NCI-H2196 treated with DMSO at 0.1 percent for 48 hours (cell line): ENCODE measurements around the gene REC8.

Experiments used
- DNase-seq: peaks from one replicate; lab custom pipeline; 2025; ENCODE audit not compliant: unreplicated experiment; lab: John Stamatoyannopoulos, UW

Gene REC8, protein sequence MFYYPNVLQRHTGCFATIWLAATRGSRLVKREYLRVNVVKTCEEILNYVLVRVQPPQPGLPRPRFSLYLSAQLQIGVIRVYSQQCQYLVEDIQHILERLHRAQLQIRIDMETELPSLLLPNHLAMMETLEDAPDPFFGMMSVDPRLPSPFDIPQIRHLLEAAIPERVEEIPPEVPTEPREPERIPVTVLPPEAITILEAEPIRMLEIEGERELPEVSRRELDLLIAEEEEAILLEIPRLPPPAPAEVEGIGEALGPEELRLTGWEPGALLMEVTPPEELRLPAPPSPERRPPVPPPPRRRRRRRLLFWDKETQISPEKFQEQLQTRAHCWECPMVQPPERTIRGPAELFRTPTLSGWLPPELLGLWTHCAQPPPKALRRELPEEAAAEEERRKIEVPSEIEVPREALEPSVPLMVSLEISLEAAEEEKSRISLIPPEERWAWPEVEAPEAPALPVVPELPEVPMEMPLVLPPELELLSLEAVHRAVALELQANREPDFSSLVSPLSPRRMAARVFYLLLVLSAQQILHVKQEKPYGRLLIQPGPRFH

DNA sequence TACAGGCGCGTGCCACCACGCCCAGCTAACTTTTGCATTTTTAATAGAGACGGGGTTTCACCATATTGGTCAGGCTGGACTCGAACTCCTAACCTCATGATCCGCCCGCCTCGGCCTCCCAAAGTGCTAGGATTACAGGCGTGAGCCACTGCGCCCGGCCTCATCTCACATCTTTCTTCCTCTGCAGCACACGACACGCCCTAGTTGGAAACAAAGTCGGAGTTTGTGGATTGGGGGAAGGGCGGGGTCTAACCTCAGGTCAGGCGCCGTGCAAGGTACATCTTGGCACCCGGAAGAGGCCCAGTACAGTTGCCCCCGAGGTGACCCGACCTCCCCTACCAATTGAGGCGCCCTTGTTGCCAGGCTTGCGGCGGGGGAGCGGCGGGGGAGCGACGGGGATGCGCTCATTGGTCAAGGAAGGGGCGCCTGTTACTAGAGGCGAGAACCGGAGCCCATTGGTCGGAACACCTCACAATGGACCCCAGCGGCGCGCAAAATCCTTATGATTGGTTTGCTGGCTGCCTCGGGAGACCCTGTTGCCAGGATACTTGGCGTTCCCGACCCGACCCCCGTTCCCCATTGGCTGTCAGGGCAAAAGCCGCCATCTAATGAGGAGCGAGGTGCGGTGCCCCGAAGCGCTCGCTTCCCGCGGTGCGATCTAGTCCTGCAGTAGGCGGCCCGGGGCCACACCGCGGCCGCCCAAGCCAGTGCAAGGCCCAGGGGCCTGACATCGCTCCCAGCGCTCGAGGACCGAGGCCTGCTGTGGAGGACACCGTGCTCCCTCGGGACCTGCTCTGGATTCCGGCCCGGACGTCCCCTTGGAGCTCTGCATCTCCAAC, at the start of gene REC8:
TSS of gene REC8 (plus strand) at position 659 of the 839 bp plus-strand sequence. CDS start 473 bp downstream, outside the sequence.
- no peak for DNase-seq

GRCh38 chr14:24122416-24122815, 49.5 kb upstream of the REC8 start:
- DNase-seq: no peak

DNA sequence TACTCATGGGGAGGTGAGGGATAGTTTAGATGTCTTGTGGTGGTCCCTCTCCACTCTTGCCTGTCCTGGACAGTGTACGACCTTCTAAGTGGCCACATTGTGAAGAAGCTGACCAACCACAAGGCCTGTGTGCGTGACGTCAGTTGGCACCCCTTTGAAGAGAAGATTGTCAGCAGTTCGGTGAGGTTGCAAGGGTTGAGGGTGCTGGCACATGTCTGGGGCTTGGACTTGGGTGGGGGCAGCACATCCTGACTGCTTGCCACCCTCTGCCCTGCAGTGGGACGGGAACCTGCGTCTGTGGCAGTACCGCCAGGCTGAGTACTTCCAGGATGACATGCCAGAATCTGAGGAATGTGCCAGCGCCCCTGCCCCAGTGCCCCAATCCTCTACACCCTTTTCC, 49.0 kb upstream of the REC8 start:
- DNase-seq: no peak

DNA sequence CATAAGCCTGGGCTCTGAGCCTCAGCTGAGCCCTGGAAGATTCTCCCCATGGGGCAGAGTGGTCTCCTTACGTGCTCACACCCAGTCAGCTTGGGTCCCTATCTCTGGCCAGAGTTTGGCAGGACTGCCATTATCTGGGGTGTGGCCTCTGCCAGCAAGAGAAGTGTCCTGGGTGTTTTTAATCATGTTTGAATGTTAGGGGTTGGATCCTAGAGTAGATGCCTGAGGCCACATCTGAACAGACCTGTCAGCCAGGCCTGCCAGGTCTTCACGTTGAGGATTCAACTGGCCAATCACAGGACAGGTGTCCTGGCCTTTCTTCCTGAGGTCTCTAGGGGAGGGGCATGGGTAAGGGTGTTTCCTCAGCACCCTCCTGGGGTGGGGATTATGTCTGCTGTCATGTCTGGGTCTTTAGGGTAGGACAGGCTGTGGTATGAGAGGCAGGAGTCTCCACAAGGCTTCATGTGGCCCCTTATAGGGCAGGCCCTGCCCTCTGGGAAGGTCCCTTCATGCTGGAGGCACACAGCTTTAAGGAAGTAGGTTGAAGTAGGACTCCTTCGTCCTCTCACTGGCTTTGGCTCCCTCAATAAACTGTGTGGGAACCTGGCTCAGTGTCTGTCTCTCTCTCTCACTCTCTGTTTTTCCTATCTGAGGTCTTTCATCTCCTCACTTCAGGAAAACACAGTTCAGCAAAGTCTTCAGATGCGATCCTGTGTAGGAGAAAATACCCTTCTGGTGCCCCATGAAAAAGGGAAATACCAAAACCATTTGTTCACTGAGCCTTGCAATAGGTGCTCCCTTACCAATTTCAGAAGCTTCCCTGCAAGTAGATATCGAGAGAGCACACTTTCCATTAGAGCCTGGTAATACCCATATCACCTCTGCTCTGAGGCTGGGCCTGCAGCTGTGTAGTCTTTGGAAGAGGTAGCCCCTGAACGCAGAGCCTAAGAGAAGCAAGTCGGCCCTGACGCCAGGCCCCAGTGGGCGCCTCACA, 48.2 kb upstream of the REC8 start:
- DNase-seq: no peak

GRCh38 chr14:24126939-24127338, 44.9 kb upstream of the REC8 start:
- DNase-seq: no peak

DNA sequence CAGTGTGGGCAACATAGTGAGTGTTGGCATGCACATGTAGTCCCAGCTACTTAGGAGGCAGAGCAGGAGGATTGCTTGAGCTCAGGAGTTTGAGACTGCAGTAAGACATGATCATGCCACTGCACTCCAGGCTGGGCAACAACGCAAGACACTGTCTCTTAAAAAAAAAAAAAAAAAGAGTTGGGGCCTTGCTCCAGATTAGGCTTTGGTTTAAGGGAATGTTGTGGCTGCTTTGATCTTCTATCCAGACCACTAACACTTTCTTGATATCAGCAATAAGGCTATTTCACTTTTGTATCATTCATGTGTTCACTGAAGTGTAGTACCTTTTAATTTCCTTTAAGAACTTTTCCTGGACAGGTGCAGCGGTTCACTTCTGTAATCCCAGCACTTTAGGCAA, 44.2 kb upstream of the REC8 start:
- no peak for DNase-seq

DNA sequence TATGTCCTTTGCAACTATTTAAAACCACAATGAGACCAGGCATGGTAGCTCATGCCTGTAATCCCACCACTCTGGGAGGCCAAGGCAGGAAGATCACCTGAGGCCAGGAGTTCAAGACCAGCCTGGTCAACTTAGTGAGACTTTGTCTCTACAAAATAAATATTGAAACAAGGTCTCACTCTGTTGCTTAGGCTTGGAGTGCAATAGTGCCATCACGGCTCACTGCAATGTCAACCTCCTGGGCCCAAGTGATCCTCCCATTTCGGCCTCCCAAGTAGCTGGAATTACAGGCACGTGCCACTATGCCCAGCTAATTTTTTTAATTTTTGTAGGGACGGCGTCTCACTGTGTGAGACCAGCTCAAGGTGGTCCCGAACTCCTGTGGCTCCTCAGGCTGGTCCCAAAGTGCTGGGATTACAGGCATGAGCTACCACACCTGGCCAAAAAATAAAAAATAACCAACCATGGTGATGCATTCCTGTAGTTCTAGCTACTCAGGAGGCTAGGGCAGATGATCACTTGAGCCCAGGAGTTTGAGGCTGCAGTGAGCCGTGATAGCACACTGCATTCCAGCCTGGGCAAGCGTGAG, 42.4 kb upstream of the REC8 start:
- DNase-seq: no peak

- DNase-seq: no peak
These were observed 41.5 kb upstream of the REC8 start, which contains the start of gene FITM1 for GRCh38 chr14:24130380-24130716. Gene FITM1, plus strand, starts transcription at chr14:24130659. Its CDS starts 905 bp downstream, at chr14:24131564.

- DNase-seq: no peak
These were observed 40.9 kb upstream of the REC8 start for GRCh38 chr14:24130717-24131548.

GRCh38 chr14:24131549-24131966, 40.3 kb upstream of the REC8 start:
- DNase-seq: no peak

- DNase-seq: peak; percentile 92
These were observed 39.7 kb upstream of the REC8 start for GRCh38 chr14:24132061-24132685.

DNA sequence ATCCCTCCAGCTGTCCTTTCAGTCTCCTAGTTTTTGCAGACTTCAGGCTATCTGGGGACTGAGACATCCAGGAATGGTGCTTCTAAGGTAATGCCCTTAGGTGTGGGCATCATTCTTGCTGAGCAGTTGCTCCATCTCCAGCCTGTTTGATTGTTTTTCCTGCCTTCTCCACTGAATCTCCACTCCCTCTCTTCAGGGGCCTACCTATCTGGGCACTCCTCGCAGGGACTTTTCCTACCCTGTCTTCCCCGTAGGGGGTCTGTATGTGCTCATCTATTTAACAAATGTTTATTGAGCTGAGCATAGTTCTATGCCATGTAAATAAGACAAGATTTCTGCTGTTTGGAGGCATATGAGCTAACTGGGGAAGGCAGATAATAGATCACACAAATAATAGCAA, 38.9 kb upstream of the REC8 start:
- no peak for DNase-seq

DNA sequence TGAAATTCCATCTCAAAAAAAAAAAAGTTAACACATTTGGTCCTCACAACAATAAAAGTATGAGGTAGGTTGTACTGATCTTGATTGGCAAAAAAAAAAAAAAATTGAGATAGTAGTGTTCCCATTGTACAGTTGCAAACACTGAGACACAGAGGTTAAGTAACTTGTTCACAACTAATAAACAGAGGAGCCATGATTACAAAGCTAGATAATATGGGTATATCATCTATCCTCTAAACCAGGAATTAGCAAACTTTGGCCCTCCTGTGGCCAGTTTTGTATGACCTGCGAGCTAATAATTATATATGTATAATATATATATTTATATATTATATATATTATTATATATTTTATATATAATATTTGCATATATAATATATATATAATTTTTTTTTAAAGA, 38.1 kb upstream of the REC8 start:
- no peak for DNase-seq

DNA sequence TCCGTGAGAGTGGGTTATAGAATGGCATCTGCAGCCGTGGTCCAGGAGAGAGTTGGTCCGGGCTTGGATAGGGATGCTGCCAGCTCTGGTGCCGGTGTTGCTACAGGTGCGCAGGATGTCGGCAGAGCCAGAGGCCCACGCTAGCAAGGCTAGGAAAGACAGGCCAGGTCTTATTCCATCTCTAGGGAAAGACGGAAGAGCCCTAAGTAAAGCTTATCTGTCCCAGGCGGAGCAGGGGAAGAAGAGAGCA, 36.4 kb upstream of the REC8 start:
- no peak for DNase-seq

GRCh38 chr14:24135834-24136683, 35.8 kb upstream of the REC8 start, which contains the start of gene PSME1:
Gene PSME1, plus strand, starts transcription at chr14:24136194. Its CDS starts 69 bp downstream, at chr14:24136263.
- DNase-seq: peak; percentile 90

- no peak for DNase-seq
These were observed 35.0 kb upstream of the REC8 start for GRCh38 chr14:24136684-24137528.
